WTC11 (cell line): ENCODE measurements around the gene SUCLG1.
"Not testable (repeated sequence)": the region's sequence is repeated elsewhere in the genome, so short reads cannot be mapped to it uniquely, and the experiment has no call there.

Experiments
- CTCF ChIP-seq: fragments of 200-600 bp; IDR thresholded peaks from 2 replicates; pipeline ENCODE4 v1.8.0; 2022; ENCODE audit warnings: antibody characterized with exemption
- E2F4 ChIP-seq: sonication (generic); formaldehyde crosslinking; IDR thresholded peaks from 2 replicates; pipeline ENCODE4 v1.8.1; 2022; ENCODE audit warnings: low read depth, mild to moderate bottlenecking, moderate library complexity, missing genetic modification reagents, borderline replicate concordance
- HMGXB4 ChIP-seq: sonication (generic); formaldehyde crosslinking; IDR thresholded peaks from 2 replicates; pipeline ENCODE4 v1.8.1; 2023; ENCODE audit warnings: mild to moderate bottlenecking, moderate library complexity, missing genetic modification reagents
- IRF1 ChIP-seq: sonication (generic); formaldehyde crosslinking; IDR thresholded peaks from 2 replicates; pipeline ENCODE4 v1.8.0; 2023; ENCODE audit warnings: missing genetic modification reagents
- IRF2 ChIP-seq: sonication (generic); formaldehyde crosslinking; IDR thresholded peaks from 2 replicates; pipeline ENCODE4 v1.8.0; 2022; ENCODE audit warnings: low read depth, missing genetic modification reagents, borderline replicate concordance
- NFYB ChIP-seq: sonication (generic); formaldehyde crosslinking; conservative IDR thresholded peaks from 2 replicates; pipeline ENCODE4 v1.8.0; 2022; ENCODE audit warnings: low read depth, missing genetic modification reagents
- NR2C2 ChIP-seq: sonication (generic); formaldehyde crosslinking; IDR thresholded peaks from 2 replicates; pipeline ENCODE4 v1.8.0; 2022; ENCODE audit warnings: mild to moderate bottlenecking, missing genetic modification reagents
- ZBTB43 ChIP-seq: sonication (generic); formaldehyde crosslinking; IDR thresholded peaks from 2 replicates; pipeline ENCODE4 v1.8.1; 2023; ENCODE audit warnings: mild to moderate bottlenecking, missing genetic modification reagents
- ZSCAN18 ChIP-seq: fragments of 250-450 bp; sonication (Bioruptor Pico); IDR thresholded peaks from 2 replicates; pipeline ENCODE4 v2.1.2; 2022; ENCODE audit warnings: mild to moderate bottlenecking, moderate library complexity

- TF ChIP-seq E2F4; ZSCAN18 (CRISPR knock-in tag); CTCF; NR2C2 (CRISPR knock-in tag); NFYB (CRISPR knock-in tag); ZBTB43; IRF2; HMGXB4 (CRISPR knock-in tag); IRF1 (CRISPR knock-in tag): not testable (repeated sequence)
Measured at GRCh38 chr2:84472423-84472822, 13.3 kb upstream of the SUCLG1 start.
